Retinal pigment epithelial cell (primary cell): ENCODE data around the gene CLDN9.

ENCODE experiments used
- DNase-seq: peaks from one replicate; pipeline ENCODE4 v3.0.0-alpha.2; 2010; ENCODE audit warnings: low read depth
- H3K4me3 ChIP-seq: 2 replicates; pipeline ENCODE4 v1.5.1; 2011; ENCODE audit warnings: mild to moderate bottlenecking, low read length, control low read depth, moderate library complexity
- CTCF ChIP-seq: conservative IDR thresholded peaks from 2 replicates; pipeline ENCODE4 v1.5.1; 2011; ENCODE audit warnings: low read depth, low read length, control low read depth, inconsistent platforms

Gene CLDN9

DNA sequence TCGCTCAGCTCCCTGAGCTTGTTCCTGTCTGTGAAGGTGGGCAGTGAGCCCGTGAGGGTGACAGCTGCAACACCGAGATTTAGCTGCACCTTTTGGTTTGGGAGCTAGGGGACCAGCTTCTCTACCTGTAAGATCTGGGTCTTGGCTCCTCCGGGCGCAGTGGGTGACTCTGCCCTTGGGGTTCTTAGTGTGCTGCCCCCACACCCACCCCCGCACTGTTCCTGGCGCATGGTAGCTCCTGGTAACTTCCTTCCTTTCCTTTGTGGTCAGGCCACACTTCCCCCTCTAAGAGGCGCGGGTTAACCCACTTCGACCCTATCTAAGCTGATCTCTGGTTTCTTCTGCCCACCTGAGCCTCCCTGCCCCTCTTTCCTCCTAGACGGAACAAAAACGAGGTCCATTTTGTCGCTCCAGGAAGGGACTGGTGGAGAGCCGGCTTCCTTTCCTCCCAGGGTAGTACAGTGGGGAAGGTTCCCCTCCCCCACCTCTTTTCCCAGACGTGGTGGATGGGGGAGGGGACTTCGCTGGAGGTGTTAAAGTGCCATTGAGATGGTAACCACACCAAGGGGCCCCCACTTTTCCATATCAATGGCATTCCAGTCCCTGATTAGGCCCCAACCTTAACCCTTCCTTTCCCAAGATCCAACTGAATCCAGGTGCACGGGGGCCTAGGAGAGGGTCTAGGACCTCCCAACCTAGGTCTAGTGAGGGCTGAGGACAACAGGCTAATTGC, 4.6 kb upstream of the CLDN9 start:
- H3K4me3 ChIP-seq = no peak overlapping the region
- no peak for DNase-seq
- no peak for TF ChIP-seq CTCF

- H3K4me3 ChIP-seq = no peak overlapping the region
- no peak for DNase-seq
- TF ChIP-seq CTCF = no peak
Observed at GRCh38 chr16:3008690-3009037, 4.1 kb upstream of the CLDN9 start.

DNA sequence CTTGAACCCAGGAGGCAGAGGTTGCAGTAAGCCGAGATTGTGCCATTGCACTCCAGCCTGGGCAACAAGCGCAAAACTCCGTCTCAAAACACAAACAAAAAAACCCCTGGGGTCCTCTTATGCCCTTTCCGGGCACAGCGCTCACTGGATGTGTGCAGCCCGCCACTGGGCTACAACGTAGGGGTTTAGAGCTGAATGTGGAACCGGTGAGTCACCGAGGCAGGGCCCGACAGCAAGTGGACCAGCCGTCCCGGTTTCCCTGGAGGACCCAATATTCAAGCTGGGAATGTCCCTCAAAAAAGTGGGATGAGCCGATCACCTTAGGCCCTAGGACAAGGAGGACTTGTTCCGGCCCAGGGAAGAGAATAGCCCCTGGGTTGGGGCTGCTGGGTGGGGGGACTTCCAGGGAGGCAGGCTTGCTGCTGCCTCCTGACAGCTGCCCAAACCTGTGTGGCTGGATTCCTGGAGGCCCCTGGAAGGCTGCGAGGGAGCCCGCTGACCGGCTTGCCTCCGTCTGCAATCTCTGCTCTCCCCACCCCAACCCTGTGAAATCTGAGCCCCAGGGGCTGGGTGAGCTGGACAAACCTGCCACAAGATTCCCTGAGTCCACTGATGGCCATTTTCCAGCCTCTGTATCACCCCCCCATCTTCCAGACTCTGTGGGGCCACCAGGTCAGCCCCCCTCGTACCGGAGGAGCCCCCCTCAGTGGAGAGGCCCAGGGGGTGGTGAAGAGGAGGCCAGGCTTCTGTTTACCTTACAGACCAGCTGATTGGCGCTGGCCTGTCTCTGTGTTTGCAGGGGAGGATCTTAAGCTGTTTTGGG, 2.9 kb upstream of the CLDN9 start:
- H3K4me3 ChIP-seq = no peak overlapping the region
- TF ChIP-seq CTCF = no peak
- no peak for DNase-seq

GRCh38 chr16:3010510-3010909, 2.2 kb upstream of the CLDN9 start:
- H3K4me3 ChIP-seq = no peak overlapping the region
- DNase-seq = no peak
- TF ChIP-seq CTCF = no peak

GRCh38 chr16:3012246-3012645, 477 bp upstream of the CLDN9 start:
- DNase-seq = no peak
- no peak for TF ChIP-seq CTCF
- peak overlapping the region; percentile 3 for H3K4me3 ChIP-seq

DNA sequence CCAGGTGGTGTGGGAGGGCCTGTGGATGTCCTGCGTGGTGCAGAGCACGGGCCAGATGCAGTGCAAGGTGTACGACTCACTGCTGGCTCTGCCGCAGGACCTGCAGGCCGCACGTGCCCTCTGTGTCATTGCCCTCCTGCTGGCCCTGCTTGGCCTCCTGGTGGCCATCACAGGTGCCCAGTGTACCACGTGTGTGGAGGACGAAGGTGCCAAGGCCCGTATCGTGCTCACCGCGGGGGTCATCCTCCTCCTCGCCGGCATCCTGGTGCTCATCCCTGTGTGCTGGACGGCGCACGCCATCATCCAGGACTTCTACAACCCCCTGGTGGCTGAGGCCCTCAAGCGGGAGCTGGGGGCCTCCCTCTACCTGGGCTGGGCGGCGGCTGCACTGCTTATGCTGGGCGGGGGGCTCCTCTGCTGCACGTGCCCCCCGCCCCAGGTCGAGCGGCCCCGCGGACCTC, 798 bp downstream of the CLDN9 start:
- DNase-seq = no peak
- H3K4me3 ChIP-seq = no peak overlapping the region
- no peak for TF ChIP-seq CTCF

DNA sequence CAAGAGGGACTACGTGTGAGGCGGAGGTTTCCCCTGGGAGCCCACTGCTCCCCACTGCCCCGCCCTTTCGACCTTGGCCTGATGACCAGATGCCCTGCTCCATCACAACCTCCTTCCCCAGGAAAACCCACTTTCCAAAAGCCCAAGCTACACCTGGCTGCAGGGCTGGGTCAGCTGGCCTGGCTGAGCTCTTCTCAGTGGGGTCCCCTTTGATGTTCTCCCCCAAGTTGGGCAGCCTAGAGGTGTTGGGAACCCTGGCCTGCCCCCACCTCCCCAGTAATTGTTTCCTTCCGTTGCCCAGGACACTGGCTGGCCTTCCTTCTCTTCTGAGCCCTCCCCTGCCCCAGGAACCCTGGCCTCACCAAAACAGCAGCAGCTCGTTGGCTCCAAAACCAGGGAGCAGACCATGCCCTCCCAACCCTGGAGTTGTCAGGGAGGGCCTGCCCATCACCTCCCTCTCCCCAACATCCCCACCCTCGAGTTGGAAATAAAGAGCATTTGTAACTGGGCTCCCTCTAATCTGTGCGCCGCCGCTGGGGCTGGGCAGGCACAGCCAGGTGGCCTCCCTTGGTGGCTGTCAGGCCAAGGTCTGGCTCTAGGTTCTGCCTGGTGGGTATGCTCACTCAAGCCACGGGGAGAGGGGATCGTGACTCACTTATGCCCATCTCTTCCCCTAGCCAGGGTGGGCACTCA, 1.4 kb downstream of the CLDN9 start:
- no peak for TF ChIP-seq CTCF
- no peak for DNase-seq
- H3K4me3 ChIP-seq = no peak overlapping the region
